ENCODE results near the gene ADCYAP1R1. TPM values are rescaled to one million over a fixed set of nuclear protein-coding genes. Genes with fewer than 3 reads are reported as not detected.

Gene ADCYAP1R1
- total RNA-seq, 1 donor from 2014 or later, result 2.9 TPM

DNA sequence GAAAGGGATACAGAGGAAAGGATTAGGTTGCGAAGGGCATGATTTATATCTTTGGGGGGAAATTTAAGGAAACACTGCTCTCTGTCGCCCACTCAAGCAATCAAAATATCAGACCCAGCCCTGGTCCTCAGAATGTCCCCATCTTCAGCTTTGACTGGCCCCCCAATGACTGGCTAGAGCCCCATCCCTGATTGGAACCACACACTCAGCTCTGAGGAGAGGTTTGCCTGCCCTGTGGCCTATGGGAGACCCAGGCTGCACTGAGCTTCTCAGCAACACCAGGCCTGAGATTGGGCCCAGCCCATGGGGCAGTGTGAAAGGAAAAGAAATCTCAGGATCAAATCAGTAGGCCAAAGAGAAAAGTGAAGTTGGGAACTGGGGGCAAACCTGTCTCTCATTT lies 69.5 kb downstream of the ADCYAP1R1 start:
- intact Hi-C loops (cut with DNase I), result loop anchor here (5.0 kb wide), 2 partner anchors 139 to 324 kb away; no protein-coding TSS in a partner anchor
- Histone ChIP-seq H3K4me1 (no peaks in the 10 kb centered on the region), H3K36me3 (no peaks in the 10 kb centered on the region), H3K4me3 (no peak overlapping the region), H3K27me3 (ENCODE audit: low read depth) (peaks cover 5% of the 10 kb centered on the region), H3K9me3 (no peaks in the 10 kb centered on the region), H3K27ac (no peak overlapping the region)
- no peak for TF ChIP-seq CTCF (IDR thresholded peaks at IDR 0.05)
- DNase-seq (no peak), ATAC-seq (no peak)

DNA sequence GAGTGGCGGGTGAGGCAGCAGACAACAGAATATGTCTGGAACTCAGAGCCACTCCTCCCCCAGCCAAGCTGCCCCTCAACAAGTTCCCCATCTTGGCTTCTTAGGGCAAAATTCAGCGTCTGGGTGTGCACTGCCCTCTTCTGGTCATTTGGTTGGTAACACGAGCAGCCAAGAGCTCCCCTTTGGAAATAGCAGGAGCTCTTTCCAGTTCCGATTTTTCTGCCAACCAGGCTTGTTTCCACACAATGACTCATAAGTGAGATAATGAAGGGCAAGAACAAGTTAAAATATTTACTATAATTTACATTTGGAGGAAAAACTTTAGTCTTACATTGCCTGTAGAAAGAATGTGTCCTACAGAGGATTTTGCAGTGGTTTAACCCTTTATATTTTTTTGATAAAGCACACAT lies 70.5 kb downstream of the ADCYAP1R1 start:
- intact Hi-C loops (cut with DNase I), result loop anchor here (5.0 kb wide), 2 partner anchors 140 to 325 kb away; no protein-coding TSS in a partner anchor
- TF ChIP-seq CTCF (IDR thresholded peaks at IDR 0.05), result peak; percentile 89
- DNase-seq (peak; percentile 59), ATAC-seq (peak; percentile 86 to 89)
- Histone ChIP-seq H3K36me3 (no peaks in the 10 kb centered on the region), H3K4me1 (no peaks in the 10 kb centered on the region), H3K27ac (no peak overlapping the region), H3K27me3 (ENCODE audit: low read depth) (peaks cover 5% of the 10 kb centered on the region), H3K4me3 (no peak overlapping the region), H3K9me3 (no peaks in the 10 kb centered on the region)

DNA sequence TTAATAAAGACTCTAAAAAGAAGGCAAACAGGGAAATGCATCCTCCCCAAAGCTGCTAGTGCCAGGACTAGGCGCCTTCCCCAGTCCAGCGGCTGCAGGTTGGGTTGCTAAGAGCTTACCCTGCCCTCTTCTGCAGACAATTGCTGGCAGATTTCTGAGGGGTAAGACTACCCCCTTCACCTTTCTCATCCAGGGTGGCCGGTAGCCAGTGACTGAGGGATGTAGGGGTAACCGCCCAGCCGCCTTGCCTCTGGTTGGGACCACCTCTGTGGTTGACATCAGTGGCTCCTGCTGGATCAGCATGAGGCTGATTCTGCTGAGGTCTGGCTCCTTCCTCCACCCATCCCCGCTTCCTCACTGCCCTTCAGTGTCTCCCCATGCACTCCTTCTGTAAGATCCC lies 71.2 kb downstream of the ADCYAP1R1 start:
- Histone ChIP-seq H3K36me3 (no peaks in the 10 kb centered on the region), H3K27me3 (ENCODE audit: low read depth) (peaks cover 10% of the 10 kb centered on the region), H3K4me1 (no peaks in the 10 kb centered on the region), H3K9me3 (no peaks in the 10 kb centered on the region), H3K27ac (no peak overlapping the region), H3K4me3 (no peak overlapping the region)
- intact Hi-C loops (cut with DNase I), result loop anchor here (5.0 kb wide), 2 partner anchors 141 to 326 kb away; no protein-coding TSS in a partner anchor
- ATAC-seq (no peak), DNase-seq (no peak)
- no peak for TF ChIP-seq CTCF (IDR thresholded peaks at IDR 0.05)

DNA sequence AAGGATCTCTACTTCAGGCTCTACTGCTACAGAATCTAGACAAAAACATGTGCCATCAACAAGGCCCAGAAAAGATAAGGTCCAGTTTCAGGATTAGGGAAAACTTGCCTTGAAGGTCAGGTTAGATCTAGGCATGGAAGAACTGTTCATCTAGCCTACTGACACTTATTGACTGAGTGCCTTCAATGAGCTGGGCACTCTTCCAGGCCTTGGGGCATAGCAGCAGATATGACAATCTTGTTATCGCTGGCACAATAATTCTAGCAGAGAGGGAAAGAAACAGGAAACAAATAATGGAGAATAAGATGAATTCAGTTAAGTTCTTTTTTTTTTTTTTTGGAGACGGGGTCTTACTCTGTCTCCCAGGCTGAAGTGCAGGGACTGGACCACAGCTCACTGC lies 71.6 kb downstream of the ADCYAP1R1 start:
- H3K36me3 ChIP-seq, result no peaks in the 10 kb centered on the region
- intact Hi-C loops (cut with DNase I), result loop anchor here (5.0 kb wide), 2 partner anchors 141 to 326 kb away; no protein-coding TSS in a partner anchor
- TF ChIP-seq CTCF (IDR thresholded peaks at IDR 0.05), result no peak

DNA sequence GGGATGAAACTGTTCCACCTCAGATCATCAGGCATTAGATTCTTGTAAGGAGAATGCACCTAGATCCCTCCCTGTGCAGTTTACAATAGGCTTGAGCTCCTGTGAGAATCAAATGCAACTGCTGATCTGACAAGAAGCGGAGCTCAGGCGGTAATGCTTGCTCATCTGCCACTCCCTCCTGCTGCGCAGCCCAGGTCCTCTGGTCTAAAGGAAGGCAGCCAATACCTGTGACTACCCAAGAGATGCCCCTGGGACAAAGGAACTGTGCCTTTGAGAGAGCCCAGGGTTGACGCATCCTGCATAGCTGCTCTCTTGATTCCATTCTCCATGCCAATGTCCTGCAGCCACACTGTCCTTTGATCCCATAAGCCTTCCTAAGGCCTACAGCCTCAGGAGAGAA lies 73.1 kb downstream of the ADCYAP1R1 start:
- Histone ChIP-seq H3K27ac (no peak overlapping the region), H3K9me3 (no peaks in the 10 kb centered on the region), H3K27me3 (ENCODE audit: low read depth) (peaks cover 18% of the 10 kb centered on the region), H3K36me3 (no peaks in the 10 kb centered on the region), H3K4me1 (no peaks in the 10 kb centered on the region), H3K4me3 (no peak overlapping the region)
- intact Hi-C loops (cut with DNase I), result no loop called here
- DNase-seq, result no peak
- no peak for TF ChIP-seq CTCF (IDR thresholded peaks at IDR 0.05)
- no peak for ATAC-seq

More for the DNA sequence above, 71.6 kb downstream of the ADCYAP1R1 start:
- no peaks in the 10 kb centered on the region for H3K4me1 ChIP-seq
- no peaks in the 10 kb centered on the region for H3K9me3 ChIP-seq
- no peak overlapping the region for H3K4me3 ChIP-seq
- no peak for DNase-seq
- peak in 1 of 2 donors; percentile 35 for ATAC-seq
- H3K27me3 ChIP-seq (ENCODE audit: low read depth), result peaks cover 15% of the 10 kb centered on the region
- H3K27ac ChIP-seq, result no peak overlapping the region
